LoVo (cell line): Measurements from ENCODE around the gene OTOG.
A peak's percentile ranks its signal among the peaks of the same experiment; 100 is the strongest.

Experiments used
- DNase-seq: peaks from one replicate; pipeline ENCODE4 v3.0.0-alpha.2; 2016; ENCODE audit warnings: low spot score

Gene OTOG

DNA sequence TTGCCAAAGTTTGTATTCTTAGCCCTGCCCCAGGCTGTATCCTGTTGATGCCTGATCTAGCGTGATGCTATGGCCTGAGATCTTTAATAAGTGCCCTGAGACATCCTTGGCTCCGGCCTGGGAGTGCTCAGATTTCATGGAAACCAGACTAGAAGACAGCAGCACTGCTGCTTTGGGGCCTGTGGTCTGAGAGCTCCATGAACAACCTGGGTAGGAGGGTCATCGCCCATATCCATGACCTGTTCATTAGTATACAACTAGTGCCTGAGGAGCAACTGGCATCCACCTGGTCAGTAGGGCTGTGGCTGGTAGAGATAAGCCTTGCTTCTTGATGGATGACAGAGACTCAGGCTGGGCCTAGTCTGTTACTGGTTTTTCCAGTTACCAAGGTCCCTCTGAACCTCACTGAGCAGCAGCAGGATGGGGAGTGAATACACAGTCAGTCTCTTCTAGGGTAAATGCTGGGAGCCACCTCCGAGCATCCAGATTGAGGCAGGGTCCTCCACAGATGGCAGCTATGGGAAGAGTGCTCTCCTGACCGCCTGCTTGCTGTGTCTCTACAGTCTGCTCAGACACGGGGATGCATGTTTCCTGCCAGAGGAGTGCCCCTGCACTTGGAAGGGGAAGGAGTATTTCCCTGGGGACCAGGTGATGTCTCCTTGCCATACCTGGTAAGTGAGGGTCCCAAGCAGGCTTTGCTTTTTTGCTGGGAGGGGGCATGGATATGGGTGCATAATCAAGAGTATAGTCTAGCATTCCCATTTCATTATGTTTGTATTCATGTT, 39.0 kb downstream of the OTOG start:
- no peak for DNase-seq

DNA sequence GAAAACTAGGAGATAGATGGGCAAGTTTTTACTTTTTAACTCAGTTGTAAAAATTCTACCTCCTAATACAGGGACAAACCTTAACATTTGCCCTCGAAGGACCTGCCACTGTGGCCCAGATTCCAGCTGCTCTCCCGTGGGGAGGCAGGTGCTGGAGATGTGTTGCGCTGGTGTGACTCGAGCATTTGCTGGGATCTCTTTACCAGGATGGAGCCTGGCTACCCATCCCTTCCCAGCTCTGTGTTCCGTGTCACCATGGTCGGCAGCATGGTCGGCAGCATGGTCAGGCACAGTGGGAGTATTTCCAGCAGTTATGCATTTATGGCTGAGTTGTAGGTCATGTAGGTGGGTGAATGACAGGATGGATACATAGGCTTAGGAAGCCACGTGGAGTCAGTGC, 41.1 kb downstream of the OTOG start:
- DNase-seq: no peak

GRCh38 chr11:17588721-17589120, 41.7 kb downstream of the OTOG start:
- no peak for DNase-seq

GRCh38 chr11:17590463-17590862, 43.4 kb downstream of the OTOG start:
- no peak for DNase-seq

DNA sequence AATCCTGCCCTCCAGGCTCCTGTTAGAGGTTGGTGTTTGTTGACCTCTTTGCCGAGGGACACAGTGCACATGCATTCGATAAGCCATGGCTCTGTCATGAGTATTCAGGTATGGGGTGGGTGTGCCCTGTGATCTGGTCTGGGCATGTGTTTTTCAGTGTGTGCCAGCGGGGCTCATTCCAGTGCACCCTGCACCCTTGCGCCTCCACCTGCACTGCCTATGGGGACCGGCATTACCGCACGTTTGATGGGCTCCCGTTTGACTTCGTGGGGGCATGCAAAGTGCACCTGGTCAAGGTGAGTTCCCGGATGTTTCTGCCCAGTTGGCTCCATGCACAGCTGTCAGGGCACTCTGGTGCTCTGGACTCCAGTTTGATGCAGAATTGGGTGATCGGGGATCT, 44.2 kb downstream of the OTOG start:
- no peak for DNase-seq

DNA sequence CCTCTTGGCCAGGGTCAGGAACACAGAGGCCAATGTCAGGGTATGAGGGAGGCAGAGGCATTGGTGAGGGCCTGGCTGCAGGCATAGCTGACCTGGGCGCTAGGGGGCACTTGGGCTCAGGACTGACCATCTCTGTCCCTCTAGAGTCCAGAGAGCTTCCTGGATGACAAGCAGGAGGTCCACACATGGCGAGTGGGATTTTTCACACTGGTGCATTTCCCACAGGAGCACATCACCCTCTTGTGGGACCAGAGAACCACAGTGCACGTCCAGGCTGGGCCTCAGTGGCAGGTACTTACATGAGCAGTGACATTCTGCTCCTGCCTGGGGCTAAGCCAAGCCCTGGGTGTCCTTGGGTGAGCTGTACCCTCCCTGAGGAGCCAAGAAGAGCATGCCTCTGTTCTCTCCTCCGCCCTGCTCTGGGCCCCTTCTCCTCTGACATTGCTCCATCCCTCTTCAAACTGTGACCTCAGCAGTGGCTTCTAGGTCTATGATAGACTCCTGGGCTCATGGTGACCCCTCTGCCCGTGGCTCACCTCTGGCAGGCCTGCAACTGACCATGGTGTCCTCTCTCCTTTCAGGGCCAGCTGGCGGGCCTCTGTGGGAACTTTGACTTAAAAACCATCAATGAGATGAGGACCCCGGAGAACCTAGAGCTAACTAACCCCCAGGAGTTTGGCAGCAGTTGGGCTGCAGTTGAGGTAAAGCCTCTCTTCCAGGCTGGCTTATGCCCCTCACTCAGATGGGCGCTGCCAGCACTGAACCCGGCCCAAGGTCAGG, 46.6 kb downstream of the OTOG start:
- DNase-seq: no peak

- DNase-seq: no peak
Measured at GRCh38 chr11:17594686-17595192, 47.7 kb downstream of the OTOG start.

DNA sequence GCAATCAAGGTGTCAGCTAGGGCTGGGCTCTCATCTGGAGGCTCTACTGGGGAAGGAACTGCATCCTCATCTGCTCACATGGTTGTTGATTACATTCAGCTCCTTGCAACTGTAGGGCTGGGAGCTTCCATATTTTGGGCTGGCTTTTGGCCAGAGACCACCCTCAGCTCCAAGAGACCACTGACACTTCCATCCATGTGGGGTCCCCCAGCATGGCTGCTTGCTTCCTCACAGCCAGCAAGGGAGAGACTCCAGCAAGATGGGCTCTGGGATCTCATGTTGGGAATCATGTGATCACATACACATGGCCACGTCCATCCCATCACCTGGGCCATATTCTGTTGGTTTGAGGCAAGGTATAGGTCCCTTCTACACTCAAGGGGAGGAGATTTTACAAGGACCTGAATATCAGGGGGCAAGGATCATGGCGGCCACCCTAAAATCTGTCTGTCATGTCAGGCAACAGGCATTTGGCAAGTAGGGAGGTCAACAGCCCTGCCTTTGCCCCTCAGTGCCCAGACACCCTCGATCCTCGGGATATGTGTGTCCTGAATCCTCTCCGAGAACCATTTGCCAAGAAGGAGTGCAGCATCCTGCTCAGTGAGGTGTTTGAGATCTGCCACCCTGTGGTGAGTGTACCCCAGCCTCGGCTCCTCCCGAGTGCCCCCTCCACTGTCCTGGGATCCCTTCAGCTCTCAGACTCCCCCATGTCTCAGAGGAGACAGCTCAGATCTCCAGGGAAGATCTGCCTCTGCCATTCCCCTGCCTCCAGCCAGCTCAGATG, 48.7 kb downstream of the OTOG start:
- no peak for DNase-seq

DNA sequence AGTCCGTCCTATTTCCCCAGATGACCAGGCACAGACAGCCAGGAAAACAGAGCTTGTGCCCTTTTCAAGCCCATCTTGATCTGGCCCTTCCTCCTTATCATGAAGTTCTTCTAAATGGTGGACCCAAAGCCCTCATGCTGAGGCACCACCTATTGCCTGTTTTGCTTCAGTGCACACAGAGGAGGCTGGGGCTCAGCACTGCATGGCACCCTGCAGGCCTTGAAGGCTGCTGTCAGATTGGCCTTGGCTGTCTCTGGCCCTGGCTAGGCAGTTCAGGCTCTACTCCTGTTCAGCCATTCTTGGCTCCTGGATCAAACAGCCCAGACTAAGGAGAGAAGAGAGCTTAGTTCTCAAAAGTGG, 49.2 kb downstream of the OTOG start:
- no peak for DNase-seq

- DNase-seq: no peak
Measured at GRCh38 chr11:17596711-17597110, 49.7 kb downstream of the OTOG start.

- no peak for DNase-seq
Measured at GRCh38 chr11:17597770-17598169, 50.7 kb downstream of the OTOG start.

- peak; percentile 59 for DNase-seq
Measured at GRCh38 chr11:17598700-17599459, 51.8 kb downstream of the OTOG start.

GRCh38 chr11:17599460-17599925, 52.4 kb downstream of the OTOG start:
- no peak for DNase-seq

DNA sequence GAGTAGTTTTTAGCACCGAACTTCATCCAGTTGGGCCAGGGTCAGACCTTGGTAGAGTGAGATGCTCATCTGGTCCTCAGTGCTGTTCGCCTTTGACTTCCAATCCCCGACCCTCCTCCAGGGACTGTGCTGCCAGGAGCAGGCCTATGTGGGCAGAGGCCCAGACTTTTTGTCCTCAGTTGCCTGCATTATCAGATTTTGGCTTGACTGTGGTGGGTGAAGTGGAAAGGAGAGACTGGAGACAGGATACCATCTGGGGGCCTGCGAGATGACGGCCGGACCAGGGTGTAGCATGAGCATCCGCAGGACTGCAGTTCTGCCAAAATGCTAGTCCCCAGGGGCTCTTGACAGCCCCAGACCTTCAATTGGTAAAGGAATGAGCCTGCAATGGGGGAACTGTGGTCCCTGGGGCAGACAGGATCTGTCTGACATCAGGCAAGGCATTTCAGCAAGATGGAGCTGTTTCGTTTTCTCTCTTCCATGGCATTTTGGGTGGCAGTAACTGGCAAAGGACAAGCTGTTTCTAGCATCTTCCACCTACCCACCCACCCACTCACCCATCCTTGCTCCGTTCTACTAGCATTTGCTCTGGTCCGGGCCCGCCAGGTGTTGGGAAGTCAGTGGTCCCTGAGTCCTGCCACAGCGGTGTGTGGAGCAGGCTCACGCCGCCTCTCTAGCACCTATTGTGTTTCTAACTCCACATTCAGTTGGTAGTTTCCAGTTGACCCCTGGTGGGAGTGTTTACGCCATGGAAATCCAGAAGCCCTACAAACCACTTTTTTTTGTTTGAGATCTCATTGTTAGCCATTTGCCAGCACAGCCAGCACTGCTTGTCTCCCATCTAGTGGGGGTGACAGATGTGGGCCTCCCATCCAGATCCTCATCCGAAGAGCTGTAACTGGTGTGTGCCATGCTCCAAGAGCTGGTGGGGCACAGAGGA, 53.5 kb downstream of the OTOG start:
- DNase-seq: no peak

- no peak for DNase-seq
Measured at GRCh38 chr11:17601256-17601671, 54.2 kb downstream of the OTOG start.

- DNase-seq: no peak
Measured at GRCh38 chr11:17601676-17602075, 54.6 kb downstream of the OTOG start.

GRCh38 chr11:17602105-17603001, 55.3 kb downstream of the OTOG start:
- no peak for DNase-seq

DNA sequence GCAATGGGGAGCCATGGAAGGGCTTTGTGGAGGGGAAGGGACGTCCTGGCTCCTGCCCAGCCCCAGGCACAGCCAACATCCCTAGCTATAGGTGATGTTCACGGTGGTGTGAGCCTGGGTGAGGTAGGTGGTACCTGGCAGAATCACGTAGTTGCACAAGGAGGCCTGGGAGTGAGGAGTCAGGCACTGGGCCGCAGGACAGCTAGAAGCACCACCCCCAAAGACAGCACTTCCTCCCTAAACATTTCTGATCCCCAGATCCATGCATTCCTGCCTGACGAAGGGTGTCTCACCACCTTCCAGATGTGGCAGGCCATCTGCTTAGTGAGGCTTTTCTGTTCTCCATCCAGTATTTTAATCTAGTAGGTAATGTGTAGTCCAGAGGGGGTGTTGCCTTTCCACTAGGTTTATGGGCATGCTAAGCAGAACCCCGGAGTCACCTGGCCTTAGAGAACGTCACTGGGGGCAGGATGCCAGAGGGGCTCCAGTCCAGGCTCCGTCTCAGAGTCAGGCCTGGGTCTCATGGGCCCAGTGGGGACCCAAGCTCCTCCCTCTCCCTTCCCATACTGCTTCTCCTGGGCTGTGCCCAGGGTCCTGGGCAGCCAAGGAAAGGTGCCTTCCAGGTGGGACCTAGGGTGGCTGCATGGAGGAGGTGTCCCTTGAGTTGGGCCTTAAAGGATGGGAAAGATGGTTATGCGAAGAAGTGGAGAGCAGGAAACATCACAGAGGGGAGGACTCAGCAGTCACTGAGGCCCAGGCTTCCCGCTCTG, 56.2 kb downstream of the OTOG start:
- no peak for DNase-seq
